Fibroblast of gingiva (primary cell): ENCODE measurements around the gene RAB6B.
A peak's percentile ranks its signal among the peaks of the same experiment; 100 is the strongest.
"Not testable (repeated sequence)": the region's sequence is repeated elsewhere in the genome, so short reads cannot be mapped to it uniquely, and the experiment has no call there.

Experiments
- DNase-seq: peaks from one replicate; pipeline ENCODE4 v3.0.0-alpha.2; 2011; ENCODE audit warnings: low read depth

RAB6B gene

GRCh38 chr3:133805702-133806475 is 89.8 kb downstream of the RAB6B start, which contains the start of gene SRPRB:
Gene SRPRB (plus strand): TSS chr3:133805815. CDS start chr3:133805849, 34 bp downstream.
- DNase-seq = peak; percentile 91

GRCh38 chr3:133805384-133805701 is 90.3 kb downstream of the RAB6B start:
- no peak for DNase-seq

GRCh38 chr3:133804896-133805295 is 90.8 kb downstream of the RAB6B start:
- no peak for DNase-seq

GRCh38 chr3:133803469-133803868 is 92.2 kb downstream of the RAB6B start:
- DNase-seq = no peak

GRCh38 chr3:133799794-133800585 is 95.7 kb downstream of the RAB6B start:
- DNase-seq = no peak

GRCh38 chr3:133797396-133798105 is 98.1 kb downstream of the RAB6B start:
- no peak for DNase-seq

- no peak for DNase-seq
Measured at GRCh38 chr3:133792171-133792763, 103.4 kb downstream of the RAB6B start.

GRCh38 chr3:133788024-133788423 is 107.7 kb downstream of the RAB6B start:
- no peak for DNase-seq

- DNase-seq = no peak
Measured at GRCh38 chr3:133783762-133784161, 111.9 kb downstream of the RAB6B start.

GRCh38 chr3:133782454-133782853 is 113.2 kb downstream of the RAB6B start:
- DNase-seq = no peak

- no peak for DNase-seq
Measured at GRCh38 chr3:133781570-133781969, 114.1 kb downstream of the RAB6B start.

GRCh38 chr3:133780756-133781155 is 114.9 kb downstream of the RAB6B start:
- DNase-seq = not testable (repeated sequence)

GRCh38 chr3:133779626-133780203 is 116.0 kb downstream of the RAB6B start:
- no peak for DNase-seq

- DNase-seq = no peak
Measured at GRCh38 chr3:133777807-133778568, 117.7 kb downstream of the RAB6B start.

GRCh38 chr3:133776794-133777438 is 118.8 kb downstream of the RAB6B start:
- DNase-seq = no peak

- no peak for DNase-seq
Measured at GRCh38 chr3:133775835-133776234, 119.8 kb downstream of the RAB6B start.

GRCh38 chr3:133775309-133775708 is 120.4 kb downstream of the RAB6B start:
- DNase-seq = no peak
